Stimulated activated CD4-positive, alpha-beta T cell treated with anti-CD3 and anti-CD28 coated beads, Interleukin-12 subunit alpha, Interleukin-12 subunit beta, amount 100 ng/mL, for 48 hours (primary cell): ENCODE data around the gene GHRL.
"Not testable (repeated sequence)": the region's sequence is repeated elsewhere in the genome, so short reads cannot be mapped to it uniquely, and the experiment has no call there.

Experiments used
- DNase-seq, 3 donors: peaks; one replicate each; pipeline ENCODE4 v3.0.0-alpha.2; 2020; ENCODE audit warnings: low read depth in 2 of 3, low spot score in 1 of 3

The GHRL gene

GRCh38 chr3:10299175-10299574, 6.4 kb upstream of the GHRL start:
- DNase-seq, result no peak

- not testable (repeated sequence) for DNase-seq
Measured at GRCh38 chr3:10298064-10298463, 5.3 kb upstream of the GHRL start.

GRCh38 chr3:10294030-10294586, 1.4 kb upstream of the GHRL start:
- DNase-seq, result no peak

- DNase-seq, result no peak
Measured at GRCh38 chr3:10291641-10292040, 1.1 kb downstream of the GHRL start.

- DNase-seq, result no peak
Measured at GRCh38 chr3:10290481-10291176, 2.1 kb downstream of the GHRL start.

GRCh38 chr3:10289787-10290355, 2.9 kb downstream of the GHRL start:
- no peak for DNase-seq

- DNase-seq, result no peak
Measured at GRCh38 chr3:10289077-10289476, 3.7 kb downstream of the GHRL start.

- no peak for DNase-seq
Measured at GRCh38 chr3:10288575-10288960, 4.2 kb downstream of the GHRL start.

- no peak for DNase-seq
Measured at GRCh38 chr3:10287936-10288574, 4.7 kb downstream of the GHRL start.

GRCh38 chr3:10286596-10287295, 6.0 kb downstream of the GHRL start:
- peak in 1 of 3 donors; percentile 50 for DNase-seq

GRCh38 chr3:10286133-10286524, 6.6 kb downstream of the GHRL start:
- no peak for DNase-seq

- no peak for DNase-seq
Measured at GRCh38 chr3:10285272-10286132, 7.2 kb downstream of the GHRL start.

- peak in 1 of 3 donors; percentile 34 for DNase-seq
Measured at GRCh38 chr3:10284496-10284895, 8.3 kb downstream of the GHRL start.

- DNase-seq, result no peak
Measured at GRCh38 chr3:10283638-10284037, 9.1 kb downstream of the GHRL start.

GRCh38 chr3:10281951-10282350, 10.8 kb downstream of the GHRL start:
- DNase-seq, result no peak

- no peak for DNase-seq
Measured at GRCh38 chr3:10280571-10280970, 12.2 kb downstream of the GHRL start.

- DNase-seq, result no peak
Measured at GRCh38 chr3:10280177-10280529, 12.6 kb downstream of the GHRL start.

GRCh38 chr3:10279384-10280176, 13.2 kb downstream of the GHRL start:
- DNase-seq, result no peak

- DNase-seq, result no peak
Measured at GRCh38 chr3:10278501-10278900, 14.2 kb downstream of the GHRL start.

GRCh38 chr3:10277115-10277625, 15.6 kb downstream of the GHRL start:
- no peak for DNase-seq
